GM23248 (cell line): ENCODE data around the gene XRCC6. TPM values are rescaled to one million over a fixed set of nuclear protein-coding genes. Genes with fewer than 3 reads are reported as not detected.

ENCODE experiments used
- DNase-seq: peaks from one replicate; pipeline ENCODE4 v3.0.0-alpha.2; 2015
- H2AFZ ChIP-seq: fragments of 200-600 bp; sonication (generic); 2 replicates; pipeline ENCODE4 v1.6.1; 2016; ENCODE audit warnings: antibody characterized with exemption
- H3F3A ChIP-seq: fragments of 200-600 bp; sonication (generic); 2 replicates; pipeline ENCODE4 v1.6.1; 2016; ENCODE audit warnings: mild to moderate bottlenecking, antibody characterized with exemption, mixed run types; ENCODE audit not compliant: insufficient read depth
- H3K27ac ChIP-seq: fragments of 200-600 bp; sonication (generic); 2 replicates; pipeline ENCODE4 v1.5.1; 2016; ENCODE audit warnings: mild to moderate bottlenecking
- H3K27me3 ChIP-seq: fragments of 200-600 bp; sonication (generic); replicated peaks from 2 replicates; pipeline ENCODE4 v1.6.1; 2016; ENCODE audit warnings: mild to moderate bottlenecking; ENCODE audit not compliant: insufficient read depth
- H3K36me3 ChIP-seq: fragments of 200-600 bp; sonication (generic); 2 replicates; pipeline ENCODE4 v1.6.1; 2016; ENCODE audit warnings: low read depth, mild to moderate bottlenecking
- H3K4me1 ChIP-seq: fragments of 200-600 bp; sonication (generic); 2 replicates; pipeline ENCODE4 v1.6.1; 2016; ENCODE audit warnings: mild to moderate bottlenecking; ENCODE audit not compliant: insufficient read depth
- H3K4me2 ChIP-seq: fragments of 200-600 bp; sonication (generic); one replicate; pipeline ENCODE4 v1.6.1; 2016; ENCODE audit warnings: mild to moderate bottlenecking; ENCODE audit not compliant: unreplicated experiment
- H3K4me3 ChIP-seq: fragments of 200-600 bp; sonication (generic); 2 replicates; pipeline ENCODE4 v1.5.1; 2016; ENCODE audit warnings: mild to moderate bottlenecking
- H3K79me2 ChIP-seq: fragments of 200-600 bp; sonication (generic); 2 replicates; pipeline ENCODE4 v1.6.1; 2016; ENCODE audit warnings: mild to moderate bottlenecking; ENCODE audit not compliant: insufficient read depth
- H3K9ac ChIP-seq: fragments of 200-600 bp; sonication (generic); 2 replicates; pipeline ENCODE4 v1.6.1; 2016; ENCODE audit warnings: mild to moderate bottlenecking
- H3K9me2 ChIP-seq: fragments of 200-600 bp; sonication (generic); 2 replicates; pipeline ENCODE4 v1.6.1; 2016; ENCODE audit warnings: mixed run types, mild to moderate bottlenecking, moderate library complexity; ENCODE audit not compliant: insufficient read depth
- H3K9me3 ChIP-seq: fragments of 200-600 bp; sonication (generic); one replicate; pipeline ENCODE4 v1.6.1; 2017; ENCODE audit warnings: low read depth
- H4K20me1 ChIP-seq: fragments of 200-600 bp; sonication (generic); 2 replicates; pipeline ENCODE4 v1.6.0; 2016; ENCODE audit not compliant: insufficient read depth
- EZH2 ChIP-seq: fragments of 200-600 bp; sonication (generic); IDR thresholded peaks from 2 replicates; pipeline ENCODE4 v1.6.1; 2018; ENCODE audit warnings: antibody characterized with exemption, mild to moderate bottlenecking; ENCODE audit not compliant: insufficient read depth, poor library complexity, severe bottlenecking
- EZH2phosphoT487 ChIP-seq: fragments of 200-600 bp; sonication (generic); IDR thresholded peaks from 2 replicates; pipeline ENCODE4 v1.6.1; 2018; ENCODE audit warnings: antibody characterized with exemption, moderate library complexity, mild to moderate bottlenecking, low read depth; ENCODE audit not compliant: insufficient read depth
- WGBS, 2 experiments: methylation state at CpG; one replicate each; pipeline ENCODE4 v1.1.6; 2015 to 2017; ENCODE audit warnings: low lambda C conversion rate in 2 of 2, low coverage in 1 of 2; ENCODE audit errors: missing lambda C conversion rate in 2 of 2; 5-methylcytosine and 5-hydroxymethylcytosine counted together
- in situ Hi-C: fragments of 300-500 bp; cut with MboI; formaldehyde crosslinking; loops from 2 replicates; pipeline ENCODE4 v1.15.0; 2020
- polyA plus RNA-seq: library from polyadenylated mRNA; unstranded; fragments of >200 nt; fragmentation: Nextera tagmentation; extraction: Ambion mirVana; gene quantifications from 2 replicates; pipeline ENCODE4 v1.2.1, GENCODE V29; 2016
- total RNA-seq: library from RNA; depleted of rRNA; stranded (reverse); fragments of >200 nt; shearing (Covaris generic); gene quantifications from 2 replicates; pipeline ENCODE4 v1.2.3, GENCODE V29; 2014

XRCC6 gene
- total and polyA plus RNA-seq, 2 experiments from 2014 or later, result 288 to 319 TPM

GRCh38 chr22:41612603-41613306 is 8.3 kb upstream of the XRCC6 start:
- H3K9me3 ChIP-seq, result no peaks in the 10 kb centered on the region
- H3K27me3 ChIP-seq, result no peaks in the 10 kb centered on the region
- TF ChIP-seq EZH2 (no peak), EZH2phosphoT487 (no peak)
- H3F3A ChIP-seq, result peaks cover 7% of the 10 kb centered on the region; the same call in 1 of the 2 replicates
- H3K4me3 ChIP-seq, result no peak overlapping the region
- H3K4me2 ChIP-seq, result no peak overlapping the region
- H3K9me2 ChIP-seq, result no peaks in the 10 kb centered on the region
- H2AFZ ChIP-seq, result no peak overlapping the region
- H3K79me2 ChIP-seq, result peaks cover 89% of the 10 kb centered on the region
- no peaks in the 10 kb centered on the region for H3K36me3 ChIP-seq
- in situ Hi-C loops, result no loop called here
- H3K9ac ChIP-seq, result no peak overlapping the region
- no peaks in the 10 kb centered on the region for H4K20me1 ChIP-seq
- no peak overlapping the region for H3K27ac ChIP-seq
- WGBS, 2 experiments, result 98 to 100% methylated on average over 6 of the region's 6 CpGs
- H3K4me1 ChIP-seq, result no peaks in the 10 kb centered on the region
- no peak for DNase-seq

GRCh38 chr22:41613456-41613855 is 7.6 kb upstream of the XRCC6 start:
- Histone ChIP-seq H3K9me3 (no peaks in the 10 kb centered on the region), H4K20me1 (no peaks in the 10 kb centered on the region), H3K27me3 (no peaks in the 10 kb centered on the region), H3K27ac (no peak overlapping the region), H3K4me2 (no peak overlapping the region), H3K9ac (no peak overlapping the region), H3K36me3 (no peaks in the 10 kb centered on the region), H3K79me2 (peaks cover 96% of the 10 kb centered on the region), H3F3A (peaks cover 7% of the 10 kb centered on the region; the same call in 1 of the 2 replicates), H3K9me2 (no peaks in the 10 kb centered on the region), H2AFZ (no peak overlapping the region), H3K4me3 (no peak overlapping the region), H3K4me1 (peaks cover 3% of the 10 kb centered on the region)
- no peak for DNase-seq
- in situ Hi-C loops, result no loop called here
- TF ChIP-seq EZH2 (no peak), EZH2phosphoT487 (no peak)
- WGBS, 2 experiments, result 100% methylated on average over 2 of the region's 2 CpGs

- peak overlapping the region; percentile 79 for H2AFZ ChIP-seq
- in situ Hi-C loops, result no loop called here
- 1% methylated on average over 23 to 24 of the region's 24 CpGs for WGBS, 2 experiments
These were observed 1.0 kb upstream of the XRCC6 start for GRCh38 chr22:41619979-41620588.

GRCh38 chr22:41620589-41621098 is 451 bp upstream of the XRCC6 start, which contains the start of gene DESI1:
DESI1 (minus strand) TSS chr22:41621043; CDS start chr22:41620839, 204 bp downstream.
- peak within 1 kb of the TSS; percentile 96 for H3K4me2 ChIP-seq
- in situ Hi-C loops, result no loop called here
- no peaks in the 10 kb centered on the region for H3K27me3 ChIP-seq
- H3K4me3 ChIP-seq, result peak within 1 kb of the TSS; percentile 92
- H2AFZ ChIP-seq, result peak within 1 kb of the TSS; percentile 84
- TF ChIP-seq EZH2phosphoT487, result no peak
- no peak for TF ChIP-seq EZH2
- 0 to 1% methylated on average over 27 to 39 of the region's 40 CpGs for WGBS, 2 experiments
- no peaks in the 10 kb centered on the region for H3K9me2 ChIP-seq
- H3K9ac ChIP-seq, result peak within 1 kb of the TSS; percentile 97
- DNase-seq, result peak; percentile 55
- H3F3A ChIP-seq, result peaks cover 25% of the 10 kb centered on the region
- H3K79me2 ChIP-seq, result peaks cover 92% of the 10 kb centered on the region
- peaks cover 21% of the 10 kb centered on the region; the same call in 1 of the 2 replicates for H3K36me3 ChIP-seq
- peak within 1 kb of the TSS; percentile 98 for H3K27ac ChIP-seq
- H4K20me1 ChIP-seq, result no peaks in the 10 kb centered on the region
- no peaks in the 10 kb centered on the region for H3K9me3 ChIP-seq
- peaks cover 19% of the 10 kb centered on the region for H3K4me1 ChIP-seq

More at GRCh38 chr22:41619979-41620588, 1.0 kb upstream of the XRCC6 start:
- Histone ChIP-seq H3K4me3 (peak overlapping the region; percentile 92), H3K27me3 (no peaks in the 10 kb centered on the region), H3K9ac (peak overlapping the region; percentile 97), H3K36me3 (peaks cover 17% of the 10 kb centered on the region; the same call in 1 of the 2 replicates), H3K79me2 (peaks cover 92% of the 10 kb centered on the region), H3K4me1 (peaks cover 19% of the 10 kb centered on the region), H3K4me2 (peak overlapping the region; percentile 92), H3K27ac (peak overlapping the region; percentile 70), H4K20me1 (no peaks in the 10 kb centered on the region), H3K9me3 (no peaks in the 10 kb centered on the region), H3F3A (peaks cover 25% of the 10 kb centered on the region), H3K9me2 (no peaks in the 10 kb centered on the region)
- TF ChIP-seq EZH2phosphoT487 (no peak), EZH2 (no peak)
- peak; percentile 60 for DNase-seq
